ENCODE data around the gene KLHL40. TPM values are rescaled to one million over a fixed set of nuclear protein-coding genes. Genes with fewer than 3 reads are reported as not detected.

Gene KLHL40
- total RNA-seq, 1 donor, result not detected

- H3K27ac ChIP-seq (ENCODE audit: low read depth, low read length), result no peak overlapping the region
- H3K79me2 ChIP-seq (ENCODE audit: insufficient read depth, low read length), result no peaks in the 10 kb centered on the region
- no peak overlapping the region for H3K4me2 ChIP-seq (ENCODE audit: insufficient read depth, low read length)
- DNase-seq (ENCODE audit: insufficient read length, low spot score, missing footprints), result peak; percentile 68
- TF ChIP-seq CTCF (IDR thresholded peaks at IDR 0.05; ENCODE audit: extremely low read depth, low read depth, low read length), result no peak
- H3K4me3 ChIP-seq (ENCODE audit: insufficient read depth, low read length), result no peak overlapping the region
- peaks cover 1% of the 10 kb centered on the region for H3K4me1 ChIP-seq (ENCODE audit: insufficient read depth, low read length)
- H3K36me3 ChIP-seq (ENCODE audit: insufficient read depth, low read length), result peaks cover 8% of the 10 kb centered on the region
- no peaks in the 10 kb centered on the region for H3K27me3 ChIP-seq (ENCODE audit: insufficient read depth, low read length)
- peaks cover 18% of the 10 kb centered on the region for H4K20me1 ChIP-seq (ENCODE audit: insufficient read depth, low read length)
- no peak overlapping the region for H2AFZ ChIP-seq (ENCODE audit: low read length)
- H3K9me3 ChIP-seq (ENCODE audit: low read depth, low read length), result no peaks in the 10 kb centered on the region
Measured at GRCh38 chr3:42665050-42665878, 20.1 kb upstream of the KLHL40 start.

- no peaks in the 10 kb centered on the region for H3K9me3 ChIP-seq (ENCODE audit: low read depth, low read length)
- H3K36me3 ChIP-seq (ENCODE audit: insufficient read depth, low read length), result peaks cover 8% of the 10 kb centered on the region
- H2AFZ ChIP-seq (ENCODE audit: low read length), result no peak overlapping the region
- H3K4me2 ChIP-seq (ENCODE audit: insufficient read depth, low read length), result no peak overlapping the region
- no peak for TF ChIP-seq CTCF (IDR thresholded peaks at IDR 0.05; ENCODE audit: extremely low read depth, low read depth, low read length)
- peaks cover 10% of the 10 kb centered on the region for H4K20me1 ChIP-seq (ENCODE audit: insufficient read depth, low read length)
- peak; percentile 71 for DNase-seq (ENCODE audit: insufficient read length, low spot score, missing footprints)
- H3K4me3 ChIP-seq (ENCODE audit: insufficient read depth, low read length), result no peak overlapping the region
- H3K4me1 ChIP-seq (ENCODE audit: insufficient read depth, low read length), result no peaks in the 10 kb centered on the region
- H3K79me2 ChIP-seq (ENCODE audit: insufficient read depth, low read length), result no peaks in the 10 kb centered on the region
- H3K27me3 ChIP-seq (ENCODE audit: insufficient read depth, low read length), result no peaks in the 10 kb centered on the region
- H3K27ac ChIP-seq (ENCODE audit: low read depth, low read length), result no peak overlapping the region
Measured at GRCh38 chr3:42666022-42666421, 19.3 kb upstream of the KLHL40 start.

DNA sequence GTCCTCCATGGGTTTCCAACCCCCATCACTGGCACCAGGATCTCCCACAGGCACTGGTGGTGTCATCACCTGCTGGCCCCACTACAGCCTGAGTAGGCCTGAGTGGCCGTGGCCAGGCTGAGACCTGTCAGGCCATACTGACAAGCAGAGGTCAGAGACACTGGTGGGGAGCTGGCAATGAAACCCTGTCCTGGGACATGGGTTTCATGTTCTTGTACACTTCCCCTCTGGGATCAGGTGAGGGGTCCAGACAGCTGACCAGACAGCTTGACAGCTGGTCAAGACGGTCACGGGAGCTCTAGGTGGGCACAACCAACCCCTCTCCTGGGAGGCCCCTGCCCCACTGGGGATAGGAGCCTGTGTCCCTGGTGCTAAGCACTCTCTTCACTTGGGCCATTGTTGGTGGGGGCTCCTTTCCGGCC, 18.7 kb upstream of the KLHL40 start:
- Histone ChIP-seq H3K27me3 (ENCODE audit: insufficient read depth, low read length) (no peaks in the 10 kb centered on the region), H2AFZ (ENCODE audit: low read length) (no peak overlapping the region), H3K36me3 (ENCODE audit: insufficient read depth, low read length) (peaks cover 8% of the 10 kb centered on the region), H3K9me3 (ENCODE audit: low read depth, low read length) (no peaks in the 10 kb centered on the region), H3K4me2 (ENCODE audit: insufficient read depth, low read length) (no peak overlapping the region), H3K79me2 (ENCODE audit: insufficient read depth, low read length) (no peaks in the 10 kb centered on the region), H3K4me1 (ENCODE audit: insufficient read depth, low read length) (no peaks in the 10 kb centered on the region), H3K4me3 (ENCODE audit: insufficient read depth, low read length) (no peak overlapping the region), H4K20me1 (ENCODE audit: insufficient read depth, low read length) (peaks cover 5% of the 10 kb centered on the region), H3K27ac (ENCODE audit: low read depth, low read length) (no peak overlapping the region)
- peak; percentile 69 for DNase-seq (ENCODE audit: insufficient read length, low spot score, missing footprints)
- no peak for TF ChIP-seq CTCF (IDR thresholded peaks at IDR 0.05; ENCODE audit: extremely low read depth, low read depth, low read length)

- Histone ChIP-seq H3K4me2 (ENCODE audit: insufficient read depth, low read length) (no peak overlapping the region), H3K27me3 (ENCODE audit: insufficient read depth, low read length) (no peaks in the 10 kb centered on the region), H3K9me3 (ENCODE audit: low read depth, low read length) (no peaks in the 10 kb centered on the region), H3K79me2 (ENCODE audit: insufficient read depth, low read length) (no peaks in the 10 kb centered on the region), H3K4me1 (ENCODE audit: insufficient read depth, low read length) (no peaks in the 10 kb centered on the region), H3K4me3 (ENCODE audit: insufficient read depth, low read length) (no peak overlapping the region), H3K27ac (ENCODE audit: low read depth, low read length) (no peak overlapping the region), H2AFZ (ENCODE audit: low read length) (no peak overlapping the region), H3K36me3 (ENCODE audit: insufficient read depth, low read length) (peaks cover 4% of the 10 kb centered on the region), H4K20me1 (ENCODE audit: insufficient read depth, low read length) (peaks cover 3% of the 10 kb centered on the region)
- no peak for TF ChIP-seq CTCF (IDR thresholded peaks at IDR 0.05; ENCODE audit: extremely low read depth, low read depth, low read length)
- DNase-seq (ENCODE audit: insufficient read length, low spot score, missing footprints), result peak; percentile 83
Measured at GRCh38 chr3:42667096-42667522, 18.2 kb upstream of the KLHL40 start.
